Activated B cell treated with CpG ODN at 0.5 μM for 24 hours (primary cell): Measurements from ENCODE around the gene FZD8. TPM values are rescaled to one million over a fixed set of nuclear protein-coding genes. Genes with fewer than 3 reads are reported as not detected.

Experiments
- ATAC-seq: fragments of 200-7000 bp; cut with Tn5 transposase; one replicate; pipeline ENCODE4 v1.10.0; 2021; ENCODE audit warnings: low read depth, mild to moderate bottlenecking, moderate library complexity
- CTCF ChIA-PET: fragments of 350-600 bp; sonication (Branson Sonifier 250); formaldehyde crosslinking; loops from one replicate; lab custom pipeline; 2021; ENCODE audit warnings: antibody characterized with exemption; lab: Charles Lee
- POLR2A ChIA-PET: fragments of 350-600 bp; sonication (Branson Sonifier 250); formaldehyde crosslinking; loops from one replicate; lab custom pipeline; 2021; ENCODE audit warnings: antibody characterized with exemption; lab: Charles Lee
- DNase-seq: peaks from one replicate; pipeline ENCODE4 v3.0.0; 2022
- H3K27ac Mint-ChIP-seq: one replicate; pipeline ENCODE4 v1.8.0; 2020; ENCODE audit warnings: mixed read lengths
- H3K27me3 Mint-ChIP-seq: one replicate; pipeline ENCODE4 v1.8.0; 2021; ENCODE audit warnings: mixed read lengths
- H3K36me3 Mint-ChIP-seq: one replicate; pipeline ENCODE4 v1.8.0; 2021; ENCODE audit warnings: low read depth, mixed read lengths
- H3K4me1 Mint-ChIP-seq: one replicate; pipeline ENCODE4 v1.8.0; 2021; ENCODE audit warnings: mixed read lengths
- H3K4me3 Mint-ChIP-seq: one replicate; pipeline ENCODE4 v1.8.0; 2020; ENCODE audit warnings: mild to moderate bottlenecking, mixed read lengths
- H3K9me3 Mint-ChIP-seq: one replicate; pipeline ENCODE4 v1.8.0; 2020; ENCODE audit warnings: mixed read lengths
- intact Hi-C: fragments of 100-400 bp; cut with micrococcal nuclease; formaldehyde crosslinking; loops from one replicate; pipeline ENCODE4 v1.15.1; 2024
- total RNA-seq: library from RNA; stranded (reverse); gene quantifications from 2 replicates; pipeline ENCODE4 v1.2.3, GENCODE V29; 2022
- TF ChIP-seq, protein P1 (sequence below): fragments of 200-600 bp; IDR thresholded peaks from one replicate; pipeline ENCODE4 v1.8.0; 2022; ENCODE audit warnings: antibody characterized with exemption, mild to moderate bottlenecking

FZD8 gene
- total RNA-seq, 1 donor from 2014 or later = 0.22 TPM

GRCh38 chr10:35650894-35651293 lies 8.8 kb upstream of the FZD8 start:
- Mint-ChIP-seq H3K4me3 (no peak overlapping the region), H3K27ac (no peak overlapping the region), H3K27me3 (peaks cover 14% of the 10 kb centered on the region), H3K9me3 (no peaks in the 10 kb centered on the region), H3K36me3 (no peaks in the 10 kb centered on the region), H3K4me1 (no peaks in the 10 kb centered on the region)
- CTCF ChIA-PET = interaction anchor here (0.8 kb wide), 1 partner anchor 10 kb away, joined by 3 read pairs; no protein-coding TSS in a partner anchor
- DNase-seq (no peak), ATAC-seq (no peak)
- TF ChIP-seq, protein P1, sequence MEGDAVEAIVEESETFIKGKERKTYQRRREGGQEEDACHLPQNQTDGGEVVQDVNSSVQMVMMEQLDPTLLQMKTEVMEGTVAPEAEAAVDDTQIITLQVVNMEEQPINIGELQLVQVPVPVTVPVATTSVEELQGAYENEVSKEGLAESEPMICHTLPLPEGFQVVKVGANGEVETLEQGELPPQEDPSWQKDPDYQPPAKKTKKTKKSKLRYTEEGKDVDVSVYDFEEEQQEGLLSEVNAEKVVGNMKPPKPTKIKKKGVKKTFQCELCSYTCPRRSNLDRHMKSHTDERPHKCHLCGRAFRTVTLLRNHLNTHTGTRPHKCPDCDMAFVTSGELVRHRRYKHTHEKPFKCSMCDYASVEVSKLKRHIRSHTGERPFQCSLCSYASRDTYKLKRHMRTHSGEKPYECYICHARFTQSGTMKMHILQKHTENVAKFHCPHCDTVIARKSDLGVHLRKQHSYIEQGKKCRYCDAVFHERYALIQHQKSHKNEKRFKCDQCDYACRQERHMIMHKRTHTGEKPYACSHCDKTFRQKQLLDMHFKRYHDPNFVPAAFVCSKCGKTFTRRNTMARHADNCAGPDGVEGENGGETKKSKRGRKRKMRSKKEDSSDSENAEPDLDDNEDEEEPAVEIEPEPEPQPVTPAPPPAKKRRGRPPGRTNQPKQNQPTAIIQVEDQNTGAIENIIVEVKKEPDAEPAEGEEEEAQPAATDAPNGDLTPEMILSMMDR = no peak
- POLR2A ChIA-PET = no interaction called here
- intact Hi-C loops = no loop called here

- POLR2A ChIA-PET = no interaction called here
- CTCF ChIA-PET = interaction anchor here (2.0 kb wide), 1 partner anchor 9 kb away, joined by 8 read pairs; no protein-coding TSS in a partner anchor
- peak overlapping the region; percentile 88 for H3K4me3 Mint-ChIP-seq
- H3K27ac Mint-ChIP-seq = peak overlapping the region; percentile 7
- TF ChIP-seq, protein P1 = no peak
- H3K27me3 Mint-ChIP-seq = peaks cover 22% of the 10 kb centered on the region
- no peak for ATAC-seq
- H3K36me3 Mint-ChIP-seq = no peaks in the 10 kb centered on the region
- intact Hi-C loops = loop anchor here (5.0 kb wide), 4 partner anchors 82 to 893 kb away; partner anchors contain the start of gene CCNY
- no peak for DNase-seq
- no peaks in the 10 kb centered on the region for H3K9me3 Mint-ChIP-seq
- peaks cover 30% of the 10 kb centered on the region for H3K4me1 Mint-ChIP-seq
Measured at GRCh38 chr10:35644050-35644950, 2.2 kb upstream of the FZD8 start.

DNA sequence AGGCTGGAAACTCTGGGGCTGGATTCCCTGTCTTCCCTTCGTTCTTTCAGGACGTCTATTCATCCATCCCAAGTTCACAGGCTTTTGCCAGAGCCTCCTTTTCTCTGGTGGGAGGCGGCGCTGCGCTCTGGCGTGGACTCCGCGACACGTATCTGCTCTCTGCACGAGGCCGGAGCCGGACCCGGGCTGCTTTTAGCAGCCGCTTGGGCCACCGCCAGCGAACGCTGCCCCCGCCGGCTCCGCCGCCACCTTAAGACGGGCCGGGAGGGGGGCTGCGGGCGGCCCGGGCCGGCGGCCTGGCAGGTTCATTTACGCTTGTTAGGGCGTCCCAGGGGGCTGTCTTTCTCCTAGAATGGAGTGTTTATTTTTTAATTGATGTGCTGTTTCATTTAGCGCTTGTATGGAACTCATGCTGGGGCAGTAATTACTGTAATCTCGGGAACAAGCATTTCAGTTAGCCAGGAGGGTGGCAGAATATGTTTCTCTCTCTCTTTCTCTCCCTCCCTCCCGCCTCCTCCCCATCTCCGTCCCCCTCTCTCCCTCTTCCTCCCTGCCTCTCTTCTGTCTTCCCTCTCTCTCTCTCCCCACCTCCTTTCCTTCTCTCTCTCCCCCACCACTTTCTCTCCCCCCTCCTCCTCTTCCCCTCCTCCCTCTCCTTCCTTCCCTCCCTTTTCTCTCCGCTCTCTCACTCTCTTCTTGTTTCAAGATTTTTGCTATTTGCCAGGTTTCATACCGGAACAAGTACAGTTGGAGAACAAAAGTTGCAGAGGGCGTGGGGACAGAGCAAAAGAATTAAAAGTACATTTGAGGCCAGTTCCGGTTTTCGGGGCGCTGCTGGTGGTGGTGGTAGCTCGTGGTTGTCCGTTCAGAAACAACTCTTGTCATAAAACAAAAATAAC lies 1.3 kb upstream of the FZD8 start:
- no peak for ATAC-seq
- peak; percentile 29 for DNase-seq
- ChIA-PET CTCF (interaction anchor here (2.0 kb wide), 1 partner anchor 8 kb away, joined by 8 read pairs; no protein-coding TSS in a partner anchor), POLR2A (no interaction called here)
- peaks cover 25% of the 10 kb centered on the region for H3K27me3 Mint-ChIP-seq
- H3K9me3 Mint-ChIP-seq = no peaks in the 10 kb centered on the region
- peak overlapping the region; percentile 7 for H3K27ac Mint-ChIP-seq
- H3K4me3 Mint-ChIP-seq = peak overlapping the region; percentile 88
- intact Hi-C loops = loop anchor here (5.0 kb wide), 4 partner anchors 81 to 894 kb away; partner anchors contain the start of gene CCNY
- peaks cover 30% of the 10 kb centered on the region for H3K4me1 Mint-ChIP-seq
- no peaks in the 10 kb centered on the region for H3K36me3 Mint-ChIP-seq
- TF ChIP-seq, protein P1 = no peak

- POLR2A ChIA-PET = no interaction called here
- H3K4me1 Mint-ChIP-seq = peaks cover 30% of the 10 kb centered on the region
- H3K27me3 Mint-ChIP-seq = peaks cover 32% of the 10 kb centered on the region
- H3K9me3 Mint-ChIP-seq = no peaks in the 10 kb centered on the region
- TF ChIP-seq, protein P1 = no peak
- CTCF ChIA-PET = no interaction called here
- intact Hi-C loops = loop anchor here (1.0 to 5.0 kb wide), 7 partner anchors 80 to 895 kb away; partner anchors contain the start of genes CCNY, CREM and CUL2
- peak overlapping the region; percentile 88 for H3K4me3 Mint-ChIP-seq
- no peak overlapping the region for H3K27ac Mint-ChIP-seq
- H3K36me3 Mint-ChIP-seq = no peaks in the 10 kb centered on the region
- ATAC-seq = no peak
- no peak for DNase-seq
Measured at GRCh38 chr10:35642793-35643114, 658 bp upstream of the FZD8 start.
